Measurements from ENCODE around the gene ARHGDIA.
A peak's percentile ranks its signal among the peaks of the same experiment; 100 is the strongest.

ARHGDIA gene

GRCh38 chr17:81837641-81838040 is 33.5 kb downstream of the ARHGDIA start:
- Histone ChIP-seq H3K4me1 (ENCODE audit: insufficient read depth, low read length) (no peaks in the 10 kb centered on the region), H3K9ac (ENCODE audit: low read depth, low read length) (no peak overlapping the region), H3K4me3 (ENCODE audit: low read length) (no peak overlapping the region), H3K9me3 (ENCODE audit: insufficient read depth, low read depth, low read length) (no peaks in the 10 kb centered on the region), H3K27ac (ENCODE audit: low read depth, low read length) (no peak overlapping the region), H3K27me3 (ENCODE audit: insufficient read depth, low read length) (no peaks in the 10 kb centered on the region), H3K36me3 (ENCODE audit: insufficient read depth, low read length) (peaks cover 3% of the 10 kb centered on the region; the same call in 1 of the 2 replicates)
- WGBS = 89% methylated on average over 9 of the region's 9 CpGs

GRCh38 chr17:81834831-81835267 is 36.3 kb downstream of the ARHGDIA start, which contains the start of gene PPP1R27:
TSS of gene PPP1R27 (minus strand) at chr17:81835050. CDS start at chr17:81834953, 97 bp downstream.
- WGBS = 94% methylated on average over 26 of the region's 26 CpGs
- Histone ChIP-seq H3K27ac (ENCODE audit: low read depth, low read length) (no peak within 1 kb of the TSS), H3K9ac (ENCODE audit: low read depth, low read length) (peak within 1 kb of the TSS; percentile 99)

GRCh38 chr17:81833921-81834830 is 37.0 kb downstream of the ARHGDIA start:
- Histone ChIP-seq H3K4me3 (ENCODE audit: low read length) (peak overlapping the region; percentile 97), H3K9ac (ENCODE audit: low read depth, low read length) (peak overlapping the region; percentile 99), H3K27me3 (ENCODE audit: insufficient read depth, low read length) (no peaks in the 10 kb centered on the region), H3K9me3 (ENCODE audit: insufficient read depth, low read depth, low read length) (no peaks in the 10 kb centered on the region), H3K27ac (ENCODE audit: low read depth, low read length) (peak overlapping the region; percentile 97), H3K4me1 (ENCODE audit: insufficient read depth, low read length) (no peaks in the 10 kb centered on the region; the same call in 1 of the 2 replicates), H3K36me3 (ENCODE audit: insufficient read depth, low read length) (no peaks in the 10 kb centered on the region)
- 87% methylated on average over 31 of the region's 31 CpGs for WGBS

More at GRCh38 chr17:81834831-81835267, 36.3 kb downstream of the ARHGDIA start, which contains the start of gene PPP1R27:
- Histone ChIP-seq H3K27me3 (ENCODE audit: insufficient read depth, low read length) (no peaks in the 10 kb centered on the region), H3K9me3 (ENCODE audit: insufficient read depth, low read depth, low read length) (no peaks in the 10 kb centered on the region), H3K4me3 (ENCODE audit: low read length) (peak within 1 kb of the TSS; percentile 97), H3K4me1 (ENCODE audit: insufficient read depth, low read length) (no peaks in the 10 kb centered on the region; the same call in 1 of the 2 replicates), H3K36me3 (ENCODE audit: insufficient read depth, low read length) (no peaks in the 10 kb centered on the region)

GRCh38 chr17:81833160-81833920 is 37.8 kb downstream of the ARHGDIA start, which contains the start of gene MCRIP1:
TSS of gene MCRIP1 (minus strand) at chr17:81833291. CDS start at chr17:81824506, 8,785 bp downstream.
- Histone ChIP-seq H3K9me3 (ENCODE audit: insufficient read depth, low read depth, low read length) (no peaks in the 10 kb centered on the region), H3K27me3 (ENCODE audit: insufficient read depth, low read length) (no peaks in the 10 kb centered on the region), H3K4me1 (ENCODE audit: insufficient read depth, low read length) (no peaks in the 10 kb centered on the region; the same call in 1 of the 2 replicates), H3K9ac (ENCODE audit: low read depth, low read length) (peak within 1 kb of the TSS; percentile 99), H3K27ac (ENCODE audit: low read depth, low read length) (peak within 1 kb of the TSS; percentile 97), H3K4me3 (ENCODE audit: low read length) (peak within 1 kb of the TSS; percentile 97), H3K36me3 (ENCODE audit: insufficient read depth, low read length) (no peaks in the 10 kb centered on the region)
- WGBS = 1% methylated on average over 76 of the region's 76 CpGs

GRCh38 chr17:81832608-81833159 is 38.5 kb downstream of the ARHGDIA start:
- H3K27me3 ChIP-seq (ENCODE audit: insufficient read depth, low read length) = no peaks in the 10 kb centered on the region
- H3K9ac ChIP-seq (ENCODE audit: low read depth, low read length) = peak overlapping the region; percentile 79
- peak overlapping the region; percentile 52; the same call in 1 of the 2 replicates for H3K27ac ChIP-seq (ENCODE audit: low read depth, low read length)
- H3K4me3 ChIP-seq (ENCODE audit: low read length) = peak overlapping the region; percentile 94
- WGBS = 1% methylated on average over 65 of the region's 65 CpGs
- H3K9me3 ChIP-seq (ENCODE audit: insufficient read depth, low read depth, low read length) = no peaks in the 10 kb centered on the region
- H3K36me3 ChIP-seq (ENCODE audit: insufficient read depth, low read length) = no peaks in the 10 kb centered on the region
- no peaks in the 10 kb centered on the region; the same call in 1 of the 2 replicates for H3K4me1 ChIP-seq (ENCODE audit: insufficient read depth, low read length)

GRCh38 chr17:81831957-81832607 is 39.1 kb downstream of the ARHGDIA start:
- peak overlapping the region; percentile 79 for H3K9ac ChIP-seq (ENCODE audit: low read depth, low read length)
- H3K4me3 ChIP-seq (ENCODE audit: low read length) = peak overlapping the region; percentile 94
- no peaks in the 10 kb centered on the region; the same call in 1 of the 2 replicates for H3K4me1 ChIP-seq (ENCODE audit: insufficient read depth, low read length)
- no peaks in the 10 kb centered on the region for H3K9me3 ChIP-seq (ENCODE audit: insufficient read depth, low read depth, low read length)
- H3K27me3 ChIP-seq (ENCODE audit: insufficient read depth, low read length) = no peaks in the 10 kb centered on the region
- no peak overlapping the region; the same call in 1 of the 2 replicates for H3K27ac ChIP-seq (ENCODE audit: low read depth, low read length)
- WGBS = 60% methylated on average over 18 of the region's 18 CpGs
- no peaks in the 10 kb centered on the region for H3K36me3 ChIP-seq (ENCODE audit: insufficient read depth, low read length)

GRCh38 chr17:81831563-81831956 is 39.6 kb downstream of the ARHGDIA start:
- H3K36me3 ChIP-seq (ENCODE audit: insufficient read depth, low read length) = no peaks in the 10 kb centered on the region
- H3K9ac ChIP-seq (ENCODE audit: low read depth, low read length) = no peak overlapping the region
- no peaks in the 10 kb centered on the region for H3K27me3 ChIP-seq (ENCODE audit: insufficient read depth, low read length)
- WGBS = 95% methylated on average over 6 of the region's 7 CpGs
- H3K4me3 ChIP-seq (ENCODE audit: low read length) = peak overlapping the region; percentile 94; the same call in 1 of the 2 replicates
- H3K9me3 ChIP-seq (ENCODE audit: insufficient read depth, low read depth, low read length) = no peaks in the 10 kb centered on the region
- H3K4me1 ChIP-seq (ENCODE audit: insufficient read depth, low read length) = no peaks in the 10 kb centered on the region; the same call in 1 of the 2 replicates
- no peak overlapping the region for H3K27ac ChIP-seq (ENCODE audit: low read depth, low read length)

GRCh38 chr17:81829858-81830257 is 41.3 kb downstream of the ARHGDIA start:
- no peak overlapping the region for H3K27ac ChIP-seq (ENCODE audit: low read depth, low read length)
- no peak overlapping the region for H3K9ac ChIP-seq (ENCODE audit: low read depth, low read length)
- H3K27me3 ChIP-seq (ENCODE audit: insufficient read depth, low read length) = no peaks in the 10 kb centered on the region
- H3K36me3 ChIP-seq (ENCODE audit: insufficient read depth, low read length) = no peaks in the 10 kb centered on the region
- H3K4me3 ChIP-seq (ENCODE audit: low read length) = no peak overlapping the region
- 93% methylated on average over 6 of the region's 6 CpGs for WGBS
- no peaks in the 10 kb centered on the region; the same call in 1 of the 2 replicates for H3K4me1 ChIP-seq (ENCODE audit: insufficient read depth, low read length)
- H3K9me3 ChIP-seq (ENCODE audit: insufficient read depth, low read depth, low read length) = no peaks in the 10 kb centered on the region

- 83% methylated on average over 7 of the region's 7 CpGs for WGBS
- Histone ChIP-seq H3K27ac (ENCODE audit: low read depth, low read length) (no peak overlapping the region), H3K9ac (ENCODE audit: low read depth, low read length) (no peak overlapping the region), H3K4me3 (ENCODE audit: low read length) (no peak overlapping the region), H3K9me3 (ENCODE audit: insufficient read depth, low read depth, low read length) (no peaks in the 10 kb centered on the region), H3K4me1 (ENCODE audit: insufficient read depth, low read length) (no peaks in the 10 kb centered on the region; the same call in 1 of the 2 replicates), H3K27me3 (ENCODE audit: insufficient read depth, low read length) (no peaks in the 10 kb centered on the region), H3K36me3 (ENCODE audit: insufficient read depth, low read length) (no peaks in the 10 kb centered on the region)
Measured at GRCh38 chr17:81828656-81829055, 42.5 kb downstream of the ARHGDIA start.

- Histone ChIP-seq H3K4me3 (ENCODE audit: low read length) (no peak overlapping the region), H3K4me1 (ENCODE audit: insufficient read depth, low read length) (no peaks in the 10 kb centered on the region), H3K9ac (ENCODE audit: low read depth, low read length) (no peak overlapping the region), H3K27ac (ENCODE audit: low read depth, low read length) (no peak overlapping the region), H3K27me3 (ENCODE audit: insufficient read depth, low read length) (no peaks in the 10 kb centered on the region), H3K36me3 (ENCODE audit: insufficient read depth, low read length) (no peaks in the 10 kb centered on the region), H3K9me3 (ENCODE audit: insufficient read depth, low read depth, low read length) (no peaks in the 10 kb centered on the region)
- 78% methylated on average over 11 of the region's 11 CpGs for WGBS
Measured at GRCh38 chr17:81825841-81826466, 45.2 kb downstream of the ARHGDIA start.
